ENCODE measurements around the gene DAPK1. TPM values are rescaled to one million over a fixed set of nuclear protein-coding genes. Genes with fewer than 3 reads are reported as not detected.

Gene DAPK1
- total RNA-seq, 4 donors from 2014 or later = 19.1 to 44.8 (median 40.4) TPM

- TF ChIP-seq CTCF (IDR thresholded peaks at IDR 0.05) = no peak
- TF ChIP-seq POLR2A (IDR thresholded peaks at IDR 0.05) = no peak
- DNase-seq = no peak
- no peaks in the 10 kb centered on the region for H3K4me1 ChIP-seq
- no peak overlapping the region for H3K4me3 ChIP-seq
- H3K27ac ChIP-seq = no peak overlapping the region
- no peaks in the 10 kb centered on the region for H3K27me3 ChIP-seq
- H3K36me3 ChIP-seq = no peaks in the 10 kb centered on the region
- no peaks in the 10 kb centered on the region for H3K9me3 ChIP-seq
- intact Hi-C loops (cut with DNase I; ENCODE audit: low total_unique reads) = no loop called here
Observed at GRCh38 chr9:87703636-87704276, 206.1 kb downstream of the DAPK1 start.

GRCh38 chr9:87704342-87704741 is 206.7 kb downstream of the DAPK1 start:
- no peak for TF ChIP-seq CTCF (IDR thresholded peaks at IDR 0.05)
- Histone ChIP-seq H3K27ac (no peak overlapping the region), H3K27me3 (no peaks in the 10 kb centered on the region), H3K9me3 (no peaks in the 10 kb centered on the region), H3K4me1 (no peaks in the 10 kb centered on the region), H3K36me3 (no peaks in the 10 kb centered on the region), H3K4me3 (no peak overlapping the region)
- intact Hi-C loops (cut with DNase I; ENCODE audit: low total_unique reads) = no loop called here
- DNase-seq = no peak

DNA sequence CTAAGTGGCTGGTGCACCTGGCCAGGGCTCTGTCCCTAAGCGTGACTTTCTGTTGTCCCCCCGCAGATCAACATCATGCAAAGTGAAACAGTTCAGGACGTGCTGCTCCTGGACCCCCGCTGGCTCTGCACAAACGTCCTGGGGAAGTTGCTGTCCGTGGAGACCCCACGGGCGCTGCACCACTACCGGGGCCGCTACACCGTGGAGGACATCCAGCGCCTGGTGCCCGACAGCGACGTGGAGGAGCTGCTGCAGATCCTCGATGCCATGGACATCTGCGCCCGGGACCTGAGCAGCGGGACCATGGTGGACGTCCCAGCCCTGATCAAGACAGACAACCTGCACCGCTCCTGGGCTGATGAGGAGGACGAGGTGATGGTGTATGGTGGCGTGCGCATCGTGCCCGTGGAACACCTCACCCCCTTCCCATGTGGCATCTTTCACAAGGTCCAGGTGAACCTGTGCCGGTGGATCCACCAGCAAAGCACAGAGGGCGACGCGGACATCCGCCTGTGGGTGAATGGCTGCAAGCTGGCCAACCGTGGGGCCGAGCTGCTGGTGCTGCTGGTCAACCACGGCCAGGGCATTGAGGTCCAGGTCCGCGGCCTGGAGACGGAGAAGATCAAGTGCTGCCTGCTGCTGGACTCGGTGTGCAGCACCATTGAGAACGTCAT is 208.5 kb downstream of the DAPK1 start:
- TF ChIP-seq CTCF (IDR thresholded peaks at IDR 0.05) = no peak
- no peak for TF ChIP-seq POLR2A (IDR thresholded peaks at IDR 0.05)
- Histone ChIP-seq H3K4me1 (no peaks in the 10 kb centered on the region), H3K27ac (no peak overlapping the region), H3K27me3 (no peaks in the 10 kb centered on the region), H3K4me3 (no peak overlapping the region), H3K36me3 (no peaks in the 10 kb centered on the region), H3K9me3 (no peaks in the 10 kb centered on the region)
- intact Hi-C loops (cut with DNase I; ENCODE audit: low total_unique reads) = no loop called here
- no peak for DNase-seq

- no peaks in the 10 kb centered on the region for H3K9me3 ChIP-seq
- intact Hi-C loops (cut with DNase I; ENCODE audit: low total_unique reads) = no loop called here
- no peak for TF ChIP-seq POLR2A (IDR thresholded peaks at IDR 0.05)
- no peak for TF ChIP-seq CTCF (IDR thresholded peaks at IDR 0.05)
- peak overlapping the region in 1 of 2 donors; percentile 1 for H3K27ac ChIP-seq
- H3K4me1 ChIP-seq = no peaks in the 10 kb centered on the region
- no peak overlapping the region for H3K4me3 ChIP-seq
- no peak for DNase-seq
- no peaks in the 10 kb centered on the region for H3K36me3 ChIP-seq
- no peaks in the 10 kb centered on the region for H3K27me3 ChIP-seq
Observed at GRCh38 chr9:87707805-87708506, 210.3 kb downstream of the DAPK1 start.

GRCh38 chr9:87708546-87708945 is 210.9 kb downstream of the DAPK1 start:
- H3K4me3 ChIP-seq = no peak overlapping the region
- no peak for DNase-seq
- H3K27me3 ChIP-seq = no peaks in the 10 kb centered on the region
- no peaks in the 10 kb centered on the region for H3K4me1 ChIP-seq
- intact Hi-C loops (cut with DNase I; ENCODE audit: low total_unique reads) = no loop called here
- H3K27ac ChIP-seq = no peak overlapping the region
- H3K9me3 ChIP-seq = no peaks in the 10 kb centered on the region
- H3K36me3 ChIP-seq = no peaks in the 10 kb centered on the region
- TF ChIP-seq POLR2A (IDR thresholded peaks at IDR 0.05) (no peak), CTCF (IDR thresholded peaks at IDR 0.05) (no peak)
